Ovary (tissue), 3 donors: Measurements from ENCODE around the gene LSM14B.

Experiments used
- CTCF ChIP-seq, 3 donors: fragments of 450-650 bp in 2 of 3; fragments of 200-600 bp in 1 of 3; IDR thresholded peaks; one replicate each; pipeline versions ENCODE4 v1.5.1 to v1.8.0; 2016 to 2022; ENCODE audit warnings: antibody characterized with exemption in 3 of 3, mild to moderate bottlenecking in 1 of 3
- EP300 ChIP-seq: sonication (generic); formaldehyde crosslinking; IDR thresholded peaks from one replicate; pipeline ENCODE4 v1.6.1; 2017; ENCODE audit warnings: antibody characterized with exemption
- POLR2A ChIP-seq: fragments of 450-650 bp; IDR thresholded peaks from one replicate; pipeline ENCODE4 v1.6.1; 2017; ENCODE audit warnings: antibody characterized with exemption, mild to moderate bottlenecking, moderate library complexity
- donor health status: DM: no; HTN: no; CAD: no.

- TF ChIP-seq CTCF (IDR thresholded peaks at IDR 0.05) (no peak), POLR2A (no peak), EP300 (no peak)
Measured at GRCh38 chr20:62155428-62156253, 33.4 kb downstream of the LSM14B start.
